HG02610 (cell line): ENCODE data around the gene NHERF2.
"Not testable (repeated sequence)": the region's sequence is repeated elsewhere in the genome, so short reads cannot be mapped to it uniquely, and the experiment has no call there.

Experiments
- ATAC-seq: cut with Tn5 transposase; IDR thresholded peaks from one replicate; pipeline ENCODE4 v1.9.1; 2021; ENCODE audit warnings: mild to moderate bottlenecking, moderate library complexity; ENCODE audit not compliant: unreplicated experiment

Gene NHERF2

DNA sequence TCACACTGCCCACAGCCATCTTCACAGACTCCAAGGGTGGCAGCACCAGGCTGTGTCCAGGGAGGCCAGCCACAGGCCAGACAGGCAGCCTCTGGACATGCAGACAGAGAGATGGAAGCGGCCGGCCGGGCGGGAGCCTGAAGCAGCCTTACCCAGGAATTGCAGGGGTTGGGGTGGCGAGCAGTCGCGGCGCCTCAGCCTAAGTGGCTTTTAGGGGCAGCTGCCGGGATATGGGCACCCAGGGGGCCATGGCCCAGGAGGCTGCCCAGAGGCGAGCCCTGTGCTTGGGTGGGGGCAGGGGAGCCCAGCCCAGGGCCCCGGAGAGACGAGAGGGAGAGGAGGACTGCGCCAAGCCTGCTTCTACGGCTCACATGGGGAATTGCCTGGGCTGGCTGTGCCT lies 1.5 kb upstream of the NHERF2 start:
- ATAC-seq, result no peak

DNA sequence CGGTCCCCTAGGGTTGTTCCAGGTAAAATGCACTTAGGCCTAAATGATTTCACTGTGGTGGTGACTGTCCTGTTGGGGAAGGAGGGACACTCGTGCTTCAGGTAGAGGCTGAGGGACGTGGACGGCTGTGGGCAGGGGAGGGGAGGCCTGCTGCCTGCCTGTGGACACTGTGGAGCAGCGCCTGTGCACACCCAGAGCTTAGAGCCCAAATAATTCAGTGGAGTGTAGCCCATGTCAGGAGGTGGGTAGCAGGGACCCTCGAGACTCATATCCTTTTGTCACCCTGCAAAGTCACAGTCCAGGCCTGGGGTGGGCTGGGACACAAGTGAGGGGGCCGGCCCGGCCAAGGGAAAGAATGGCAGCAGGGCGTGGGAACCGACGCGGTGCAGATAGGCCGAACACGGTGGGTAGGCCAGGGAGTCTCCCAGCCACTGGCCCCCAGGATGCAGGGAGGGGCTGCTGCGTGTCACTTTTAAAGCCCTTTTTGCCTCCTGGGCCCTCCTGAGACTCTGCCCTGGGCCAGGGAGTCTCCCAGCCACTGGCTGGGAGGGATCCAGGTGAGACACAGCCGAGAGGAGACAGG lies 733 bp upstream of the NHERF2 start:
- ATAC-seq, result no peak

DNA sequence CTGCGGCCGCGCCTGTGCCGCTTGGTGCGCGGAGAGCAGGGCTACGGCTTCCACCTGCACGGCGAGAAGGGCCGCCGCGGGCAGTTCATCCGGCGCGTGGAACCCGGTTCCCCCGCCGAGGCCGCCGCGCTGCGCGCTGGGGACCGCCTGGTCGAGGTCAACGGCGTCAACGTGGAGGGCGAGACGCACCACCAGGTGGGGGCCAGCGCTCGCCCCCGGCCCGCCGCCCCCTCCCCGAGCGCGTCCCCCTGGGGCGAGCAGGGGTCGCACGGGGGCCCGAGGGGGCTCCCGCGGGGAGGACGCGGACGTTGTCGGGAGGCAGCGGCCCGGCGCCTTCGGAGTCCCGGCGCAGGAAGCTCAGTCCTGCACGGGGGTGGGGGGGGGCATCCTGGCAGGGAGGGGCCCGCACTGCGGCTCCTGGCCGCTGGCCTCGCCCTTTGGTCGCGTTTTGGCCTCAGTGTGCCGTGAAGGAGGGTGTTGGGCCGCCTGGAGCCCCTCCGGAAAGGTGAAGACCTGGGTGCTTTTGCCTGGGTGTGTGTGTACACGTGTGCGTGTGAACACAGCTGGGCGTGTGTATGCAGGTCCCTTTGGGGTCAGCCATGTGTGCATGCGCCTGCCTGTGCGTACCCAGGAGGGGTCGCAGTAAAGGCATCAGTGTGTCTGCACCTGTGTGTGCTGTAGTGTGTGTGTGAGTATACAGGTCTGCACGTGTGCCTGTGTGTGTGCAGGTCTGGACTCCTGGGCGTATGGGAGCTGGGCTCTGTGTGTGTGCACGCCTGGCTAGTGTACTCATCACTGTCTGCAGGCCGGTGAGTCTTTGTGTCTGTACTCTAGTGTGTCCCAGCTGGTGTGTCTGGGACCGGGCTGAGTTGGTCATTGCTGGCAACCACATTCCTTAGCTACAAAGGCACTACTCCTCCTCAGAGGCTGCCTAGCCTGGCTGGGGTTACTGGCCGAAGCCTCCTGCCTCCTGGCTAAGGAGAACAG lies 615 bp downstream of the NHERF2 start:
- ATAC-seq, result no peak

DNA sequence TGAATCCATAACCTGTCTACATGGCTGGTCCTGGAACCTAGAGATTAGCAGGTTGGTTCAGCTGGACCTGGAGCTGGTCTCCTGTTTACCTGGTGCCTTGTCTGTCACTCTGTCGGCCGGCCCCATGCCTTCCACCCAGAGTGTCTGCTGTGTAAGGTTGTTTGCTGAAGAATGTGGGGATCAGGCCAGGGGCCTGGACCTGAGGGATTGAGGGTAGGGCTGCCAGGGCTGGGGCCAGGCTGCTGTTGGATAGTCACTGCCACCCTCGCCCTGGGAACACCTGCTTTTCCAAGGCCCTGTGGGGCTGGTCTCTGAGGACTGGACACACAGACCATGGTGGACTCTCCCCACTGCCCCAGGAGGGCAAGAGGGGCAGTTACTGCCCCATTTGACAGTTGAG lies 1.4 kb downstream of the NHERF2 start:
- no peak for ATAC-seq

DNA sequence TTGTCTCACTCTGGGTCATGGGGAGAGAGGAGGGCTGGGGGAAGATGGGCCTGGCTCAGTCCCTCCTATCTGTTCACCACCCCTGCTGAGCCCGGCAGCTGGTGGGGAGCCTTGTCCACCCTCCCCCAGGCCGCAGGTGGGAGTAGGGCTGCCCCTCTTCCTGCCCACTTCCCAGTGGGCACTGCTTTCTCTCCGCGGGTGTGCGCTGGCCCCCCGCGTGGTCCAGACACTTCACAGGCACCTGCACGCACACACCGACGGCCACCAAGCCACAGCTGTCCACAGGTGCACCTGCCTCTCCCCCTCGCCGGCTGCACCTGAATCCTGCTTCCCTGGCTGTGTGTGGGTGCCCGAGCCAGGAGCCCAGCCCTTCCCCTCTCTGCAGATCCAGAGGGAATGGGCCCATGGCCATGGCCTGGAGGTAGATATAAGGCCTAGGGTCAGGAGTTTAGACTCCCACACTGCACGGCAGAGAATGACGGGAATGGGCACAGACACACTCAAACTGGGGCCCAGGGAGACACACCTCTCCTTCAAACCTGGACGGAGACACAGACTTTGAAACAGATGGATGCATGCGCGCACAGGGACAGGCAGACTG lies 2.0 kb downstream of the NHERF2 start:
- no peak for ATAC-seq

DNA sequence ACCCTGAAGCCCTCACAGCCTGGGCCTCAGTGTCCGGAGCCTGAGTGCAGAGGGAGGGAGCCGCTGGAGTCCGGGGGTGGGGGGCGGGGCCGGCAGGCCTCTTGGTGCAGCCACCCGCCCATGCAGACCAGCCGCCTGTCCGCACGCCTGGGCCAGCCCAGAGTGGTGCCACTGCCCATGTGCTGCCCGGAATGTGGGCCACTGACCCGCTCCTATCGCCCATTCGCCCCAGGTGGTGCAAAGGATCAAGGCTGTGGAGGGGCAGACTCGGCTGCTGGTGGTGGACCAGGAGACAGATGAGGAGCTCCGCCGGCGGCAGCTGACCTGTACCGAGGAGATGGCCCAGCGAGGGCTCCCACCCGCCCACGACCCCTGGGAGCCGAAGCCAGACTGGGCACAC lies 2.6 kb downstream of the NHERF2 start:
- no peak for ATAC-seq

DNA sequence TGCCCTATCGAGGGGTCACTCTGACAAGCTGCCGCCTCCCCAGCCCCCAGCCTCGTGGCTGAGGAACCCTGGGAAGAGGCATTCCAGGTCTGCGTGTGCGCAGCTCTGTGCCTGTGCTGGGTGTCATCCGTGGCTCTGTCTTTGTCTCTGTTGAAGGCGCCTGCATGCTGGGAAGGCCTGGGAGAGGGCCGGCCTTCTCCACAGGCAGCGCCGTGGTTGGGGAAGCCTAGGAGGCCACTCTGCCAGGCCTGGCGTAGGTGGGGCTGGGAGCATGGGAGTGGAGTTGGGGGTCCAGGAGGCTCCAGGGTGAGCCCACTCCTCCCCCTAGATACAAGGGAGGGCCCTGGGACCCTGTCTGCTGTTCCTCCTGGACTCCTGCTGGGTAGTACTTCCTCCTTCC lies 3.3 kb downstream of the NHERF2 start:
- ATAC-seq, result no peak

DNA sequence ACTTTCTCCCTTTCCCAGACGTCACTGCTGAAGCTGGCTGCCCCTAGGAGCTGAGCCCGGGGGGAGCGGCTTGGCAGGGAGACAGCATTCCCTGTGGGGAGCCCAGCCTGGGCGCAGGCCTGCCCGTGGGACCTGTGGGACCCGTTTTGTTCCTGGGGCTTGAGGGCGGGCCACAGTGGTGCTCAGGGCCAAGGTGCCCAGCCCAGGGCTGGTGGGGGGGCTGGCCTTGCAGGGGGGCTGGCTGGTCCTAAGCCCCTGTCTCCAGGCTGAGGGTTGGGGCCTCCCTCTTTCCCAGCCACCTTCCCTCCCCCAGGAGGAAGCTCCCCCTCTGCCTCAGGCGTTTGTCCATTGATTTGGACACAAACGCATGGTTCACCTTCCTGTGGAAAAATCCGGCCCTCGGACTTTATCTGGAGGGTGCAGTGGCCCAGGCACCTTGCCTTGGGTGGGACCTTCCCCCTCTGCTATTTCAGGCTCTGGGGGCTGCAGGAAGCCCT lies 4.4 kb downstream of the NHERF2 start:
- ATAC-seq, result no peak

DNA sequence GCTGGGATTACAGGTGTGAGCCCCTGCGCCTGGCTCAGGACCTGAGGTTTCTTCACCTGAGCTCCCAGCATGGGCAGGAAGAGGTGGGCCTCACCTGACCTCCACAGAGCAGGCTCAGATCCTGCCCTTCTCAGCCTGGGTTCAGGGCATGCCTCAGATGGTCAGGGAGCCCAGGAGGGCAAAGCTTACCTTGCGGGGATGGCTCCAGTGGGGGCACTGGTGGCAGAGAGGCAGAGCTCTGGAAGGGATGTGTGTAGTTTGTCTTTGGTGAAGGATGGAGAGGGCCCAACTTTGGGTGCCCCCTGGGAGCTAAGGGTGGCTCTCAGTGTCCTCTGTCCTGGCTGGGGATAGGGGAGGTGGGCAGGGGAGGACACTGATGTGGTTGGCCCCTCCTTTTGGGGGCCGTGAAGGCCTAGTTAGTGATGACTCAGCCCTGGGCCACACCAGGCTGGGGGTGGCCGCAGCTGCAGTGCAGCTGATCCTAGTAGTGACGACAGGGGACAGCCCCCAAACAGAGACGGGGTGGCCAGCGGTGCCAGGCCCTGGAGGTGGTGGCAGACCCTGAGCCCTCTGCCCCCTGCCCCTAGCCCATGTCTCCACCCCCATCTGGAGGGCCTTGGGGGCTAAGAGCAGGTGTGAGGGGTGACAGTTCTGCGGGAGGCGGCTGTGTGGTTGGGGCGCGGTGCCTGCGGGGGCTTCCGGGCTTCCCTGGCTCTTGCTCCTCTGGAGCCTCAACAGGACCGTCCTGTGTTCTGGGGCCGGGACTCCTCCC lies 5.8 kb downstream of the NHERF2 start:
- ATAC-seq, result no peak

DNA sequence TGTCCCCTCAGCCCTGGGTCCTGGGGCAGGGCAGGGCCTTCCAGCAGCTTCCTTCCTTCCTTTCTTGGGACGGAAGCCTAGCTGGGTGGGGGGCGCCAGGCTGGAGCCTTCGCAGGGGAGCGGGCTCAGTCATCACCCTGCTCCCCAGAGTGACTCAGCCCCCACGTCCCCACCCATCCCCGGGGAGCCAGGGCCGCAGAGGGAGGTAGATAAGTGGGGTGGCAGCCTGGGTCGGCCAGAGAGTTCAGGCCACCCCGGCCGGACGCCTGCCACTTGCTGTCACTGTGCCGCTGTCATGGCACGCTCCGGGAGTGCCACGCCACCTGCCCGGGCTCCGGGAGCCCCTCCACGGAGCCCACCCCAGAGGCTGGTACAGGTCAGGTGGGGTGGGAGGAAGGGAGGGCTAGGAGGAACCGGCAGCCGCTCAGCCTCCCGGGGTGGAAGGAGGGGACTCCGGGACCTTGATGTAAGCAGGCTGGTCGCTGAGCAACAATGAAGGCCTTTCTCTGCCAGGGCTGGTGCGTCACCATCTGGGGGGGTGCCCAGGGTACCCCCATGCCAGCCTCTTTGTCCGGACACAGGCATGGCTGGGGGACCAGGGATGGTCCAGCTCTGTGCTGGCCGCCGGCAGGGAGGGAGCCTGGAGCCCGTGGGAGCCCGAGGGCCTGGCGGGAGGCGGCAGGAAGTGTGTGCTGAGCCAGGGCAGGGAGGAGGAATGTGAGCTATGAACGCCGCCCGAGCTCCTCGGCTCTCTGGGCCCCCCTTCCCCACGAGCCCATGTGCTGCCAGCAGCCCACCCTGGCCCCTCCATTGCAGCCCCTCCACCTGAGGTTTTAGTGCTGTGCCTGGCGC lies 6.6 kb downstream of the NHERF2 start:
- no peak for ATAC-seq

DNA sequence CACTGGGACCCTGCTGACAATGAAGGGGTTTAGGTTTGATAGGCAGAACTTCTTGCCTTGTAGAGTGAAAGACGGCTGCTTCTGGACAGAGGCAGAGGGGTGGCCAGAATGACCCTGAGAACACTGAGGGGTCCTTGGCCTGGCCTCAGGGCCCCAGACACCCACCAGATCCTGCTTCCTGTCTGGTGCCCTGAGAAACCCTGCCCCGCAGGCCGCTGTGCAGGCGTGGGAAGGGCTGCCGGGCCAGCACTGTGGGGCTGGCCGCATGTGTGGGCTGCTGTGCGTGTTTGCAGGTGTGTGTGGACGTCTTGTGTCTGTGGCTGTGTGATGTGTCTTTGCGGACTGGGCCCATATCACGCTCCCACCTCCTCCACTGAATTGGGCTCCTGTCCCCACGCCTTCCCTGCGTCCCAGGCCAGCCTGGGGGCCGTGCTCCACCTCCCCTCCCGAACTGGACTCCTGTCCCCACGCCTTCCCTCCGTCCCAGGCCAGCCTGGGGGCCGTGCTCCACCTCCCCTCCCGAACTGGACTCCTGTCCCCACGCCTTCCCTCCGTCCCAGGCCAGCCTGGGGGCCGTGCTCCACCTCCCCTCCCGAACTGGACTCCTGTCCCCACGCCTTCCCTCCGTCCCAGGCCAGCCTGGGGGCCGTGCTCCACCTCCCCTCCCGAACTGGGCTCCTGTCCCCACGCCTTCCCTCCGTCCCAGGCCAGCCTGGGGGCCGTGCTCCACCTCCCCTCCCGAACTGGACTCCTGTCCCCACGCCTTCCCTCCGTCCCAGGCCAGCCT lies 7.4 kb downstream of the NHERF2 start:
- not testable (repeated sequence) for ATAC-seq

DNA sequence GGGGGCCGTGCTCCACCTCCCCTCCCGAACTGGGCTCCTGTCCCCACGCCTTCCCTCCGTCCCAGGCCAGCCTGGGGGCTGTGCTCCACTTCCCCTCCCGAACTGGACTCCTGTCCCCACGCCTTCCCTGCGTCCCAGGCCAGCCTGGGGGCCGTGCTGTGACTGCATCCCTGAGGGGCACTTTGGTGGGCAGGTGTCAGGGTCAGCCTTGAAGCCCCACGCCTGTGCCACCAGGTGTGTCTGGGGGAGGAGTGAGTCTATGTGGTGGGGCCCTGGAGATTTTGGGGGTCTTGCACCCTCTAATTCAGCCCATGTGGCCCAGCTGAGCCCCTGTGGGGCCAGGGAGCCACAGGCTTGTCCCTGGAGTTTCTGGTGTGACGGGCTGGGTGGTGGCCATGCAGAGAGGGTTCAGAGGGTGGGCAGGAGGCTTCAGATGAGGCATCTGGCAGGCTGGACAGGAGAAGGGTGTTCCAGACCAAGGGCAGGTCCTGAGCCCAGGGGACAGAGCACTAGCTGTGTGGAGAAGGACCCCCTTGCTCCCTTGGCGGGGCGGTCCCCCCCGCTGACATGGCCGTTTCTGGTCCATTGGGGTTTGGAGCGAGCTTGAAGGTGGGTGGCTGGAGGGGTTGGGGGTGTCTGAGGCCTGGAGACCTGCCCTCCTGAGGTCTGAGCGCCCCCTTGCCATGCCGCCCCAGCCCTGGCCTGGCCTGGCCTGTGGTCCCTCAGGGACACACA lies 8.2 kb downstream of the NHERF2 start:
- no peak for ATAC-seq

DNA sequence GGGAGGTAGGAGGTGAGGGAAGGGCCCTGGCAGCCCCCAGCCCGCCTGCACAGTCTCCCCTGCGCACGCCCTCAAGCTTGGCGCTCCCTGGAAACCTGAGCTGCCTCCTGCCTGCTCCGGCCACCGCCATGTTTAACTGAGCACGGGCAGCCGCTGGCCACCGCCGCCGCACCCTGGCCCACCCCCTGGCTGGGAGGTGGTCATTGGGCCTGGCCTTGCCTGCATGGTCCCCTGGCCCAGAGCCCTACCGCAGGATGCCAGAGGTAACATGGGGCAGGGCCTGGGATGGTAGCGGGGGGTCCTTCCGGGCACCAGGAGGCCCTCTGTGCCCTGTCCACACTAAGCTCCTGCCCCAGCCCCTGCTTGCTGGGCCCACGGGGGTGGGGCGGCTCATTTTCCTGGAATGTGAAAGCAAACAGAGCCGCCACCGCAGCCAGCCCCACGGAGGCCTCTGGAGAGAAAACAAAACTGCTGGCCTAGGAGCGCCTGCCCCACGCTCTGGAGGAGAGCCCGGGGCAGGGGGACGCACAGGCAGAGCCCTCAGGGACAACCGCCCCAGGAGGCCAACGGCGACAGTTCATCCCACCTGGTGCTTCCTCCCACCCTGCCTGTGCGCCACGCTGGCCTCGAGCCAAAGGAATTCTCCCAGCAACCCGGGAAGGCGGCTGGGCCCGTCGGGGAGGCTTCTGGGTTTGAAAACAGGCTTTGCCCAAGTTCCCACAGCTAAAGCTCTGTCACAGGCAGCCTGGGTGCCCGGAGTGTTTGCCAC lies 8.9 kb downstream of the NHERF2 start:
- ATAC-seq, result no peak

DNA sequence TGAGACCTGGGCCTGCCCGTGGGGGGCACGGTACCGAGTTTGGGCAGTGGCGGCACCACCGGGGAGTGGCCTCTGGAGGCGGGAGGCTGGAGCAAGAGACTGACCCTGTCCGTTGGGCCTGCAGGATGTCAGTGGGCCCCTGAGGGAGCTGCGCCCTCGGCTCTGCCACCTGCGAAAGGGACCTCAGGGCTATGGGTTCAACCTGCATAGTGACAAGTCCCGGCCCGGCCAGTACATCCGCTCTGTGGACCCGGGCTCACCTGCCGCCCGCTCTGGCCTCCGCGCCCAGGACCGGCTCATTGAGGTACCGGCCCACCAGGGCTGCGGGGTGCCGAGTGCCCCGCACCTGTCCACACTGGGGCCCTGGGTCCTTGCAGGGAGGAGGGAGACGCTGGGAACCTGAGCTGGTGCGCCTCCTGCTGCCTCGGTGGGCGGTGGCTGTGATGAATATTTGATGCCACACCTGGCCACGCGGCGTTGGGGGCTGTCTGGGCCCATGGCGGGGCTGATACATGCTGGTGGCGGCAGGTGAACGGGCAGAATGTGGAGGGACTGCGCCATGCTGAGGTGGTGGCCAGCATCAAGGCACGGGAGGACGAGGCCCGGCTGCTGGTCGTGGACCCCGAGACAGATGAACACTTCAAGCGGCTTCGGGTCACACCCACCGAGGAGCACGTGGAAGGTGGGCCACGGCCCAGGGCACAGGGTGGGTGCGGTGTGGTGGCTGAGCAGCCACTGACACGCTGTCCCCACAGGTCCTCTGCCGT lies 9.7 kb downstream of the NHERF2 start:
- ATAC-seq, result no peak

DNA sequence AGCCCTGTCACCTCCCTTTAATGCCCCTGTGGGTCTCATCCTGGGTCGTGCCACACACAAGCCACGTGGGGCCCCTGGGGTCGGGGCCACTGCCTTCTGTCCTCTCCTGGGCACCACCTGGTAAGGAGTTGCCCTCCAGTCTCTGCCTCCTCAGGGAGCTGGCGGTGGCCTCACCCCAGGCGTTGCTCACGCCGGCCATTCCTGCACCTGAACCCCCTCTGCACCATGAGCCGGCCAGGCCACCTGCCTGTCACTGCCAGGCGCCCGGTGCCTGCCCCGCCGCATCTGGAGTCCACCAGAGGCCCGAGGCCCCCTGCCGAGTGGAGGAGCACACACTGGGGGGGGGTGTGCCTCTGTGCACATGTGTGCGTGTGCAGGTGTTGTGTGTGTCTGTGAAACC lies 10.4 kb downstream of the NHERF2 start:
- no peak for ATAC-seq

DNA sequence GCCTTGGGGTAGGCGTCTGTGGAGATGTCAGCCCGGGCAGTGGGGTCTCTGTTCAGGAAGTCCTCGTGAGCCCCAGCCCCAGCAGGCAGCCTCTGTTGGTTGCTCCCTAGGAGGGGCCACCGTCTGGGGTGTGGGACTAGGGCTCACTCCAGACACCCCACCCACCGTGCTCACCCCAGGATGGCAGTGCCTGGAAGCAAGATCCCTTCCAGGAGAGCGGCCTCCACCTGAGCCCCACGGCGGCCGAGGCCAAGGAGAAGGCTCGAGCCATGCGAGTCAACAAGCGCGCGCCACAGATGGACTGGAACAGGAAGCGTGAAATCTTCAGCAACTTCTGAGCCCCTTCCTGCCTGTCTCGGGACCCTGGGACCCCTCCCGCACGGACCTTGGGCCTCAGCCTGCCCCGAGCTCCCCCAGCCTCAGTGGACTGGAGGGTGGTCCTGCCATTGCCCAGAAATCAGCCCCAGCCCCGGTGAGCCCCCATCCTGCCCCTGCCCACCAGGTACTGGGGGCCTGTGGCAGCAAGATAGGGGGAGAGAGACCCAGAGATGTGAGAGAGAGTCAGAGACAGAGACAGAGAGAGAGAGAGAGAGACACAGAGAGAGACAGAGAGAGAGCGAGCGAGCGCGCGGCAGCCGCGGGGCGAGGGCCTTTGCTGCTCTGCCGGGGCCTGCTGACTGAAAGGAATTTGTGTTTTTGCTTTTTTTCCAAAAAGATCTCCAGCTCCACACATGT lies 11.1 kb downstream of the NHERF2 start:
- no peak for ATAC-seq
